ENCODE measurements around the gene NLRC3. TPM values are rescaled to one million over a fixed set of nuclear protein-coding genes. Genes with fewer than 3 reads are reported as not detected.

The NLRC3 gene
- total and polyA plus RNA-seq, 12 donors = 0.26 to 2.5 (median 1.0) TPM

GRCh38 chr16:3519581-3519980 is 57.6 kb downstream of the NLRC3 start:
- no peaks in the 10 kb centered on the region for H3K9me3 ChIP-seq
- H3K4me1 ChIP-seq = no peaks in the 10 kb centered on the region
- WGBS, 2 donors = 91 to 92% methylated on average over 2 of the region's 2 CpGs
- no peak overlapping the region for H3K4me3 ChIP-seq
- peaks cover 0 to 100% (median 57%) of the 10 kb centered on the region in 9 donors for H3K36me3 ChIP-seq
- no peak overlapping the region for H3K27ac ChIP-seq
- ATAC-seq (no peak), DNase-seq (no peak)
- TF ChIP-seq, protein P1, sequence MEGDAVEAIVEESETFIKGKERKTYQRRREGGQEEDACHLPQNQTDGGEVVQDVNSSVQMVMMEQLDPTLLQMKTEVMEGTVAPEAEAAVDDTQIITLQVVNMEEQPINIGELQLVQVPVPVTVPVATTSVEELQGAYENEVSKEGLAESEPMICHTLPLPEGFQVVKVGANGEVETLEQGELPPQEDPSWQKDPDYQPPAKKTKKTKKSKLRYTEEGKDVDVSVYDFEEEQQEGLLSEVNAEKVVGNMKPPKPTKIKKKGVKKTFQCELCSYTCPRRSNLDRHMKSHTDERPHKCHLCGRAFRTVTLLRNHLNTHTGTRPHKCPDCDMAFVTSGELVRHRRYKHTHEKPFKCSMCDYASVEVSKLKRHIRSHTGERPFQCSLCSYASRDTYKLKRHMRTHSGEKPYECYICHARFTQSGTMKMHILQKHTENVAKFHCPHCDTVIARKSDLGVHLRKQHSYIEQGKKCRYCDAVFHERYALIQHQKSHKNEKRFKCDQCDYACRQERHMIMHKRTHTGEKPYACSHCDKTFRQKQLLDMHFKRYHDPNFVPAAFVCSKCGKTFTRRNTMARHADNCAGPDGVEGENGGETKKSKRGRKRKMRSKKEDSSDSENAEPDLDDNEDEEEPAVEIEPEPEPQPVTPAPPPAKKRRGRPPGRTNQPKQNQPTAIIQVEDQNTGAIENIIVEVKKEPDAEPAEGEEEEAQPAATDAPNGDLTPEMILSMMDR (IDR thresholded peaks at IDR 0.05) = no peak
- intact Hi-C loops (cut with DNase I) = no loop called here
- H3K27me3 ChIP-seq = no peaks in the 10 kb centered on the region

- ATAC-seq (no peak), DNase-seq (no peak)
- no peak overlapping the region for H3K4me3 ChIP-seq
- TF ChIP-seq, protein P1 (IDR thresholded peaks at IDR 0.05) = no peak
- intact Hi-C loops (cut with DNase I) = no loop called here
- H3K4me1 ChIP-seq = no peaks in the 10 kb centered on the region
- peaks cover 0 to 100% (median 59%) of the 10 kb centered on the region in 9 donors for H3K36me3 ChIP-seq
- no peaks in the 10 kb centered on the region for H3K27me3 ChIP-seq
- no peak overlapping the region for H3K27ac ChIP-seq
- H3K9me3 ChIP-seq = no peaks in the 10 kb centered on the region
- 95 to 99% methylated on average over 8 of the region's 8 CpGs for WGBS, 2 donors
Observed at GRCh38 chr16:3518986-3519348, 58.2 kb downstream of the NLRC3 start.

GRCh38 chr16:3518292-3518985 is 58.8 kb downstream of the NLRC3 start:
- Histone ChIP-seq H3K4me3 (no peak overlapping the region), H3K36me3 (peaks cover 0 to 100% (median 59%) of the 10 kb centered on the region in 9 donors), H3K4me1 (no peaks in the 10 kb centered on the region), H3K27me3 (no peaks in the 10 kb centered on the region), H3K9me3 (no peaks in the 10 kb centered on the region), H3K27ac (no peak overlapping the region)
- 86 to 89% methylated on average over 6 of the region's 6 CpGs for WGBS, 2 donors
- TF ChIP-seq, protein P1 (IDR thresholded peaks at IDR 0.05) = no peak
- ATAC-seq (no peak), DNase-seq (no peak)
- intact Hi-C loops (cut with DNase I) = no loop called here

DNA sequence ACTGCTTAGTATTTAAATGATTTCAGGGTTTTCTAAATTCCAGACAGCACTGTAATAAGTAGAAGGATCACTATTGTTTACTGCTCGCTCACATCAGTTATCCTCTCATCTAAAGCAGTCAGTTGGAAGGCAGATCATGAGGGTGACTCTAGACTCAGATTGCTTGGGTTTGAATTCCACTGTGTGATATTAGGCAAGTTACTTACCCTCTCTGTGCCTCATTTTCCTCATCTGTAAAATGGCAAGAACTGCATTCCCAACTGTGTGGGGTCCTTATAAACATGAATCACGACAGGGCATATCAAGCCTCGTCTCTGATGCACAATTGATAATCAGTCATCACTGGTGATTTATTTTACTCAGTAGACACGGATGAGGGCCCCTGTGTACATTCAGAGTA is 61.3 kb downstream of the NLRC3 start:
- ATAC-seq = no peak
- intact Hi-C loops (cut with DNase I) = no loop called here
- TF ChIP-seq, protein P1 (IDR thresholded peaks at IDR 0.05) = no peak

More for the DNA sequence above, 61.3 kb downstream of the NLRC3 start:
- 94 to 97% methylated on average over 4 of the region's 4 CpGs for WGBS, 2 donors
- no peak overlapping the region for H3K4me3 ChIP-seq
- no peak for DNase-seq
- no peak overlapping the region for H3K27ac ChIP-seq
- no peaks in the 10 kb centered on the region for H3K27me3 ChIP-seq
- no peaks in the 10 kb centered on the region for H3K9me3 ChIP-seq
- H3K36me3 ChIP-seq = peaks cover 0 to 100% (median 60%) of the 10 kb centered on the region in 9 donors
- no peaks in the 10 kb centered on the region for H3K4me1 ChIP-seq

Measured in heart right ventricle (tissue), 16 donors.